Neural cell (in vitro differentiated cells): Measurements from ENCODE around the gene RDH13. TPM values are rescaled to one million over a fixed set of nuclear protein-coding genes. Genes with fewer than 3 reads are reported as not detected.

Experiments used
- H2AFZ ChIP-seq: fragments of 200-600, 300-800 bp; sonication (generic), shearing (Covaris generic); 2 replicates; pipeline ENCODE4 v1.6.0; 2014; ENCODE audit warnings: low read depth, mild to moderate bottlenecking, antibody characterized with exemption, low read length, moderate library complexity
- H3F3A ChIP-seq: fragments of 200-600 bp; shearing (Covaris generic); 2 replicates; pipeline ENCODE4 v1.6.1; 2016; ENCODE audit warnings: mild to moderate bottlenecking, moderate library complexity, mixed read lengths, antibody characterized with exemption, low read length; ENCODE audit not compliant: insufficient read depth, poor library complexity, severe bottlenecking
- H3K27ac ChIP-seq: fragments of 200-600, 300-800 bp; sonication (generic), shearing (Covaris generic); 2 replicates; pipeline ENCODE4 v1.5.1; 2014; ENCODE audit warnings: mild to moderate bottlenecking, low read length, moderate library complexity
- H3K27me3 ChIP-seq: fragments of 300-800, 200-600 bp; sonication (generic), shearing (Covaris generic); 2 replicates; pipeline ENCODE4 v1.6.0; 2014; ENCODE audit warnings: mild to moderate bottlenecking, low read depth, low read length, moderate library complexity; ENCODE audit not compliant: insufficient read depth
- H3K36me3 ChIP-seq: fragments of 300-800, 200-600 bp; sonication (generic), shearing (Covaris generic); 2 replicates; pipeline ENCODE4 v1.5.1; 2014; ENCODE audit warnings: mild to moderate bottlenecking, antibody characterized with exemption, low read length, moderate library complexity; ENCODE audit not compliant: insufficient read depth
- H3K4me2 ChIP-seq: fragments of 300-800, 200-600 bp; sonication (generic), shearing (Covaris generic); 2 replicates; pipeline ENCODE4 v1.6.0; 2014; ENCODE audit warnings: mild to moderate bottlenecking, low read length
- H3K4me3 ChIP-seq: fragments of 300-800, 200-600 bp; sonication (generic), shearing (Covaris generic); 2 replicates; pipeline ENCODE4 v1.5.1; 2014; ENCODE audit warnings: mild to moderate bottlenecking, low read length, moderate library complexity
- H3K79me2 ChIP-seq: fragments of 200-600 bp; shearing (Covaris generic); replicated peaks from 2 replicates; pipeline ENCODE4 v1.6.0; 2014; ENCODE audit warnings: mild to moderate bottlenecking, low read length, moderate library complexity; ENCODE audit not compliant: insufficient read depth
- H3K9ac ChIP-seq: fragments of 300-800, 200-600 bp; sonication (generic), shearing (Covaris generic); 2 replicates; pipeline ENCODE4 v1.6.1; 2016; ENCODE audit warnings: mild to moderate bottlenecking, low read length, mixed read lengths
- H3K9me2 ChIP-seq: fragments of 200-600 bp; shearing (Covaris generic); 2 replicates; pipeline ENCODE4 v1.6.1; 2016; ENCODE audit warnings: mild to moderate bottlenecking, low read length, mixed read lengths; ENCODE audit not compliant: insufficient read depth
- H3K9me3 ChIP-seq: fragments of 200-600, 300-800 bp; sonication (generic), shearing (Covaris generic); 2 replicates; pipeline ENCODE4 v1.6.1; 2016; ENCODE audit warnings: mild to moderate bottlenecking, mixed run types, low read length, moderate library complexity, mixed read lengths
- H4K20me1 ChIP-seq: fragments of 200-600 bp; shearing (Covaris generic); 2 replicates; pipeline ENCODE4 v1.6.1; 2016; ENCODE audit warnings: mild to moderate bottlenecking, mixed run types; ENCODE audit not compliant: insufficient read depth
- CTCF ChIP-seq: fragments of 450-650 bp; IDR thresholded peaks from 2 replicates; pipeline ENCODE4 v1.5.1; 2014; ENCODE audit warnings: antibody characterized with exemption, mild to moderate bottlenecking, moderate library complexity; ENCODE audit not compliant: poor library complexity, severe bottlenecking
- EP300 ChIP-seq: fragments of 450-650 bp; conservative IDR thresholded peaks from 2 replicates; pipeline ENCODE4 v1.6.1; 2014; ENCODE audit warnings: antibody characterized with exemption, mild to moderate bottlenecking, moderate library complexity; ENCODE audit not compliant: poor library complexity, severe bottlenecking
- EZH2 ChIP-seq: fragments of 200-600, 300-800 bp; shearing (Covaris generic), sonication (generic); IDR thresholded peaks from 2 replicates; pipeline ENCODE4 v1.6.1; 2014; ENCODE audit warnings: antibody characterized with exemption, low read length, borderline replicate concordance, mild to moderate bottlenecking; ENCODE audit not compliant: insufficient read depth, poor library complexity, severe bottlenecking
- MXI1 ChIP-seq: fragments of 450-650 bp; conservative IDR thresholded peaks from 2 replicates; pipeline ENCODE4 v1.6.1; 2014; ENCODE audit warnings: antibody characterized with exemption, mild to moderate bottlenecking; ENCODE audit not compliant: poor library complexity, severe bottlenecking
- POLR2AphosphoS5 ChIP-seq: IDR thresholded peaks from 2 replicates; pipeline ENCODE4 v1.6.1; 2012
- RAD21 ChIP-seq: fragments of 450-650 bp; conservative IDR thresholded peaks from 2 replicates; pipeline ENCODE4 v1.6.1; 2014; ENCODE audit warnings: antibody characterized with exemption, mild to moderate bottlenecking, moderate library complexity
- REST ChIP-seq: IDR thresholded peaks from 2 replicates; pipeline ENCODE4 v1.6.1; 2012; ENCODE audit warnings: borderline replicate concordance
- SMC3 ChIP-seq: fragments of 450-650 bp; conservative IDR thresholded peaks from 2 replicates; pipeline ENCODE4 v1.6.1; 2014; ENCODE audit warnings: antibody characterized with exemption, mild to moderate bottlenecking, moderate library complexity; ENCODE audit not compliant: poor library complexity
- TAF1 ChIP-seq: IDR thresholded peaks from 2 replicates; pipeline ENCODE4 v1.6.1; 2012; ENCODE audit warnings: low read depth
- polyA plus RNA-seq: library from polyadenylated mRNA; depleted of rRNA; stranded (reverse); fragments of >200 nt; gene quantifications from 2 replicates; pipeline ENCODE4 v1.2.3, GENCODE V29; 2014

Gene RDH13
- polyA plus RNA-seq, 1 donor from 2014 or later, result 9.8 TPM

GRCh38 chr19:55068950-55069864 lies 6.3 kb upstream of the RDH13 start:
- Histone ChIP-seq H3K9ac (peak overlapping the region; percentile 36), H3K36me3 (no peaks in the 10 kb centered on the region), H2AFZ (no peak overlapping the region), H3F3A (no peaks in the 10 kb centered on the region), H3K79me2 (no peaks in the 10 kb centered on the region), H4K20me1 (no peaks in the 10 kb centered on the region), H3K9me3 (no peaks in the 10 kb centered on the region), H3K27ac (no peak overlapping the region), H3K4me2 (no peak overlapping the region), H3K27me3 (peaks cover 50% of the 10 kb centered on the region), H3K9me2 (no peaks in the 10 kb centered on the region), H3K4me3 (peak overlapping the region; percentile 59)
- no peak for TF ChIP-seq TAF1

- no peaks in the 10 kb centered on the region for H3F3A ChIP-seq
- no peaks in the 10 kb centered on the region for H3K9me3 ChIP-seq
- peaks cover 55% of the 10 kb centered on the region for H3K27me3 ChIP-seq
- no peaks in the 10 kb centered on the region for H3K36me3 ChIP-seq
- H3K9ac ChIP-seq, result no peak overlapping the region
- no peak overlapping the region for H2AFZ ChIP-seq
- H3K79me2 ChIP-seq, result no peaks in the 10 kb centered on the region
- H3K9me2 ChIP-seq, result no peaks in the 10 kb centered on the region
- no peak overlapping the region for H3K27ac ChIP-seq
- H3K4me3 ChIP-seq, result no peak overlapping the region
- no peak for TF ChIP-seq RAD21
- TF ChIP-seq REST, result no peak
- no peak for TF ChIP-seq SMC3
- TF ChIP-seq POLR2AphosphoS5, result no peak
- TF ChIP-seq EP300, result no peak
- no peak for TF ChIP-seq MXI1
- TF ChIP-seq CTCF, result no peak
- no peak for TF ChIP-seq TAF1
- no peak for TF ChIP-seq EZH2
- H3K4me2 ChIP-seq, result no peak overlapping the region
- no peaks in the 10 kb centered on the region for H4K20me1 ChIP-seq
Measured at GRCh38 chr19:55067869-55068268, 4.9 kb upstream of the RDH13 start.
